Fibroblast of mammary gland (primary cell): ENCODE results near the gene PCDHAC2.

Experiments
- DNase-seq: peaks from one replicate; pipeline ENCODE4 v3.0.0-alpha.2; 2010; ENCODE audit warnings: low read depth
- H3K4me3 ChIP-seq: 2 replicates; pipeline ENCODE4 v1.5.1; 2011; ENCODE audit warnings: low read depth, mild to moderate bottlenecking, low read length, moderate library complexity; ENCODE audit not compliant: control insufficient read depth
- CTCF ChIP-seq: conservative IDR thresholded peaks from 2 replicates; pipeline ENCODE4 v1.5.1; 2011; ENCODE audit warnings: low read depth, low read length, inconsistent platforms; ENCODE audit not compliant: control insufficient read depth, insufficient read depth

The PCDHAC2 gene

GRCh38 chr5:140966293-140967225 lies at the start of gene PCDHAC2:
Gene PCDHAC2 (plus strand): TSS chr5:140966476. CDS start chr5:140966767, 291 bp downstream.
- DNase-seq = peak; percentile 19
- H3K4me3 ChIP-seq = peak within 1 kb of the TSS; percentile 41
- no peak for TF ChIP-seq CTCF

GRCh38 chr5:140923601-140924000 lies 42.7 kb upstream of the PCDHAC2 start:
- no peak for DNase-seq
- no peak for TF ChIP-seq CTCF
- H3K4me3 ChIP-seq = no peak overlapping the region

GRCh38 chr5:140925806-140926442 lies 40.4 kb upstream of the PCDHAC2 start, which contains the start of gene PCDHAC1:
Gene PCDHAC1 (plus strand): TSS chr5:140926299. CDS start chr5:140926893, 594 bp downstream.
- no peak for DNase-seq
- TF ChIP-seq CTCF = no peak
- peak within 1 kb of the TSS; percentile 21 for H3K4me3 ChIP-seq

GRCh38 chr5:140926443-140927227 lies 39.6 kb upstream of the PCDHAC2 start:
- peak overlapping the region; percentile 21 for H3K4me3 ChIP-seq
- no peak for TF ChIP-seq CTCF
- peak; percentile 49 for DNase-seq

- TF ChIP-seq CTCF = no peak
- no peak for DNase-seq
- peak overlapping the region; percentile 21 for H3K4me3 ChIP-seq
Measured at GRCh38 chr5:140927228-140927573, 39.1 kb upstream of the PCDHAC2 start.

- DNase-seq = no peak
- no peak overlapping the region for H3K4me3 ChIP-seq
- TF ChIP-seq CTCF = no peak
Measured at GRCh38 chr5:140934964-140935606, 31.2 kb upstream of the PCDHAC2 start.
